HTERT RPE-1 (cell line): ENCODE measurements around the gene LMBR1L.
"Not testable (repeated sequence)": the region's sequence is repeated elsewhere in the genome, so short reads cannot be mapped to it uniquely, and the experiment has no call there.

Experiments used
- in situ Hi-C: fragments of 300-500 bp; cut with MboI; formaldehyde crosslinking; loops from 4 replicates; pipeline ENCODE4 v1.14.3; 2020; ENCODE audit warnings: low sequenced_read_pairs

The LMBR1L gene

GRCh38 chr12:49110464-49111155, at the start of gene LMBR1L:
Gene LMBR1L, minus strand, starts transcription at chr12:49110847. Its CDS starts 292 bp downstream, at chr12:49110555.
- in situ Hi-C loops, result no loop called here

- in situ Hi-C loops, result no loop called here
These were observed 49.8 kb upstream of the LMBR1L start for GRCh38 chr12:49160399-49160798.

GRCh38 chr12:49154221-49154620, 43.6 kb upstream of the LMBR1L start:
- in situ Hi-C loops, result no loop called here

GRCh38 chr12:49147384-49147783, 36.7 kb upstream of the LMBR1L start:
- in situ Hi-C loops, result no loop called here

- in situ Hi-C loops, result no loop called here
These were observed 35.8 kb upstream of the LMBR1L start for GRCh38 chr12:49146406-49146805.

GRCh38 chr12:49144384-49144783, 33.7 kb upstream of the LMBR1L start:
- in situ Hi-C loops, result no loop called here

- in situ Hi-C loops, result no loop called here
These were observed 28.4 kb upstream of the LMBR1L start for GRCh38 chr12:49138999-49139398.

GRCh38 chr12:49138587-49138986, 27.9 kb upstream of the LMBR1L start:
- in situ Hi-C loops, result no loop called here

GRCh38 chr12:49137476-49137875, 26.8 kb upstream of the LMBR1L start:
- in situ Hi-C loops, result no loop called here

- in situ Hi-C loops, result not testable (repeated sequence)
These were observed 26.4 kb upstream of the LMBR1L start for GRCh38 chr12:49136997-49137396.

- in situ Hi-C loops, result no loop called here
These were observed 22.9 kb upstream of the LMBR1L start for GRCh38 chr12:49133590-49133989.

- in situ Hi-C loops, result no loop called here
These were observed 22.4 kb upstream of the LMBR1L start for GRCh38 chr12:49133014-49133413.

- in situ Hi-C loops, result no loop called here
These were observed 21.3 kb upstream of the LMBR1L start for GRCh38 chr12:49131894-49132461.

GRCh38 chr12:49131051-49131893, 20.6 kb upstream of the LMBR1L start, which contains the start of gene TUBA1B:
Gene TUBA1B, minus strand, starts transcription at chr12:49131395. Its CDS starts 95 bp downstream, at chr12:49131300.
- in situ Hi-C loops, result no loop called here

GRCh38 chr12:49130151-49131050, 19.8 kb upstream of the LMBR1L start:
- in situ Hi-C loops, result no loop called here

GRCh38 chr12:49129332-49130150, 18.9 kb upstream of the LMBR1L start:
- in situ Hi-C loops, result no loop called here

GRCh38 chr12:49127971-49128370, 17.3 kb upstream of the LMBR1L start:
- in situ Hi-C loops, result not testable (repeated sequence)

- in situ Hi-C loops, result no loop called here
These were observed 16.5 kb upstream of the LMBR1L start for GRCh38 chr12:49126852-49127763.
